Nasal cavity respiratory epithelium epithelial cell of viscerocranial mucosa (primary cell): ENCODE measurements around the gene PDZRN3. TPM values are rescaled to one million over a fixed set of nuclear protein-coding genes. Genes with fewer than 3 reads are reported as not detected.

ENCODE experiments used
- total RNA-seq: library from RNA; depleted of rRNA; stranded (reverse); fragments of >200 nt; gene quantifications from 2 replicates; pipeline ENCODE4 v1.2.3, GENCODE V29; 2014

The PDZRN3 gene
- total RNA-seq: 0.21 and 0.34 TPM in 2 replicates

GRCh38 chr3:73624821-73625665 lies at the start of gene PDZRN3:
Gene PDZRN3 (minus strand): TSS chr3:73624941.

